Measurements from ENCODE around the gene SYT12. TPM values are rescaled to one million over a fixed set of nuclear protein-coding genes. Genes with fewer than 3 reads are reported as not detected.

Gene SYT12
- polyA plus RNA-seq, 1 of the 3 experiments (the other 2 are of a cell fraction) = 0.61 TPM

- no peak overlapping the region for H3K9ac ChIP-seq
- H2AFZ ChIP-seq (ENCODE audit: low read depth) = no peak overlapping the region
- 92% methylated on average over 4 of the region's 5 CpGs for WGBS (ENCODE audit: low lambda C conversion rate)
- ChIA-PET CTCF (interaction anchor here (0.9 to 2.3 kb wide), 6 partner anchors 10 to 356 kb away, joined by 3 to 7 read pairs (median 4); no protein-coding TSS in a partner anchor), POLR2A (no interaction called here)
- H3K4me1 ChIP-seq (ENCODE audit: control insufficient read depth in 1 of 2, insufficient read depth in 2 of 2, low read depth in 1 of 2, low read length in 1 of 2) = peaks cover 10 to 13% of the 10 kb centered on the region in 2 experiments; a peak in 2 of 4 replicates
- H3K27me3 ChIP-seq (ENCODE audit: insufficient read depth) = no peaks in the 10 kb centered on the region
- no peak overlapping the region for H3K4me2 ChIP-seq
- no peaks in the 10 kb centered on the region for H3K9me3 ChIP-seq
- H3K36me3 ChIP-seq (replicated peaks in 1 of 2; ENCODE audit: control insufficient read depth in 1 of 2, insufficient read depth in 2 of 2, low read length in 1 of 2) = no peaks in the 10 kb centered on the region
- no peak overlapping the region for H3K27ac ChIP-seq (ENCODE audit: low read depth in 2 of 2, low read length in 1 of 2)
- TF ChIP-seq SMC3 (IDR thresholded peaks at IDR 0.05; ENCODE audit: low read depth, low read length) (no peak), TEAD4 (IDR thresholded peaks at IDR 0.05; ENCODE audit: borderline replicate concordance, insufficient read depth) (no peak), TCF12 (IDR thresholded peaks at IDR 0.05) (no peak), NFIC (IDR thresholded peaks at IDR 0.05; ENCODE audit: borderline replicate concordance) (no peak), CTCF (IDR thresholded peaks at IDR 0.05) (no peak), MEF2A (IDR thresholded peaks at IDR 0.05; ENCODE audit: borderline replicate concordance, low read depth) (no peak), RCOR1 (IDR thresholded peaks at IDR 0.05; ENCODE audit: low read length) (no peak), NRF1 (IDR thresholded peaks at IDR 0.05; ENCODE audit: low read depth, low read length) (no peak), FOXM1 (IDR thresholded peaks at IDR 0.05; ENCODE audit: low read depth) (no peak), EZH2phosphoT487 (IDR thresholded peaks at IDR 0.05; ENCODE audit: borderline replicate concordance, low read depth) (no peak), REST (IDR thresholded peaks at IDR 0.05; ENCODE audit: low read depth, low read length) (no peak)
- TF ChIP-seq, protein P1, sequence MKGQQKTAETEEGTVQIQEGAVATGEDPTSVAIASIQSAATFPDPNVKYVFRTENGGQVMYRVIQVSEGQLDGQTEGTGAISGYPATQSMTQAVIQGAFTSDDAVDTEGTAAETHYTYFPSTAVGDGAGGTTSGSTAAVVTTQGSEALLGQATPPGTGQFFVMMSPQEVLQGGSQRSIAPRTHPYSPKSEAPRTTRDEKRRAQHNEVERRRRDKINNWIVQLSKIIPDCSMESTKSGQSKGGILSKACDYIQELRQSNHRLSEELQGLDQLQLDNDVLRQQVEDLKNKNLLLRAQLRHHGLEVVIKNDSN (IDR thresholded peaks at IDR 0.05; ENCODE audit: borderline replicate concordance, low read depth) = no peak
- TF ChIP-seq, protein P2, sequence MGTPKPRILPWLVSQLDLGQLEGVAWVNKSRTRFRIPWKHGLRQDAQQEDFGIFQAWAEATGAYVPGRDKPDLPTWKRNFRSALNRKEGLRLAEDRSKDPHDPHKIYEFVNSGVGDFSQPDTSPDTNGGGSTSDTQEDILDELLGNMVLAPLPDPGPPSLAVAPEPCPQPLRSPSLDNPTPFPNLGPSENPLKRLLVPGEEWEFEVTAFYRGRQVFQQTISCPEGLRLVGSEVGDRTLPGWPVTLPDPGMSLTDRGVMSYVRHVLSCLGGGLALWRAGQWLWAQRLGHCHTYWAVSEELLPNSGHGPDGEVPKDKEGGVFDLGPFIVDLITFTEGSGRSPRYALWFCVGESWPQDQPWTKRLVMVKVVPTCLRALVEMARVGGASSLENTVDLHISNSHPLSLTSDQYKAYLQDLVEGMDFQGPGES (IDR thresholded peaks at IDR 0.05; ENCODE audit: low read depth, low read length) = no peak
- H3K9me2 ChIP-seq = no peaks in the 10 kb centered on the region
- no peaks in the 10 kb centered on the region for H3K79me2 ChIP-seq (ENCODE audit: insufficient read depth)
- no peak overlapping the region for H3K4me3 ChIP-seq (ENCODE audit: low read depth in 2 of 2, low read length in 1 of 2)
- H4K20me1 ChIP-seq (ENCODE audit: insufficient read depth) = no peaks in the 10 kb centered on the region
- no peak for DNase-seq
- peaks cover 5% of the 10 kb centered on the region for H3F3A ChIP-seq (replicated peaks; ENCODE audit: insufficient read depth)
Observed at GRCh38 chr11:67026941-67027340, 4.0 kb downstream of the SYT12 start.
